Testis (tissue), 2 donors: ENCODE measurements around the gene ATAD5.

Experiments
- CTCF ChIP-seq, 3 experiments: fragments of 450-650 bp in 2 of 3; fragments of 200-600 bp in 1 of 3; sonication (generic) in 1 of 3; IDR thresholded peaks; one replicate each; pipeline ENCODE4 v1.5.1; 2016 to 2019; ENCODE audit warnings: antibody characterized with exemption in 3 of 3, mild to moderate bottlenecking in 2 of 3, moderate library complexity in 1 of 3
- POLR2A ChIP-seq: fragments of 450-650 bp; IDR thresholded peaks from one replicate; pipeline ENCODE4 v1.6.1; 2017; ENCODE audit warnings: antibody characterized with exemption, mild to moderate bottlenecking, moderate library complexity

GRCh38 chr17:30905742-30906100 is 74.0 kb downstream of the ATAD5 start:
- TF ChIP-seq POLR2A (no peak), CTCF (IDR thresholded peaks at IDR 0.05) (no peak)
